Ishikawa (cell line): ENCODE measurements around the gene GALNTL6.

ENCODE experiments used
- CEBPB ChIP-seq: IDR thresholded peaks from 2 replicates; pipeline ENCODE4 v1.6.1; 2012
- CREB1 ChIP-seq: IDR thresholded peaks from 2 replicates; pipeline ENCODE4 v1.6.1; 2012; ENCODE audit warnings: low read depth
- EGR1 ChIP-seq: IDR thresholded peaks from 2 replicates; pipeline ENCODE4 v1.6.1; 2012
- EP300 ChIP-seq: IDR thresholded peaks from 2 replicates; pipeline ENCODE4 v1.6.1; 2012; ENCODE audit warnings: borderline replicate concordance
- FOXM1 ChIP-seq: IDR thresholded peaks from 2 replicates; pipeline ENCODE4 v1.6.1; 2012; ENCODE audit warnings: low read depth, borderline replicate concordance
- NFIC ChIP-seq: IDR thresholded peaks from 2 replicates; pipeline ENCODE4 v1.6.1; 2012
- RAD21 ChIP-seq: IDR thresholded peaks from 2 replicates; pipeline ENCODE4 v1.6.1; 2012; ENCODE audit warnings: low read depth
- REST ChIP-seq: IDR thresholded peaks from 2 replicates; pipeline ENCODE4 v1.6.1; 2012; ENCODE audit warnings: low read depth, mild to moderate bottlenecking
- TAF1 ChIP-seq: IDR thresholded peaks from 2 replicates; pipeline ENCODE4 v1.6.1; 2012; ENCODE audit warnings: low read depth, mild to moderate bottlenecking
- TCF12 ChIP-seq: IDR thresholded peaks from 2 replicates; pipeline ENCODE4 v1.6.1; 2012; ENCODE audit warnings: low read depth
- TEAD4 ChIP-seq: IDR thresholded peaks from 2 replicates; pipeline ENCODE4 v1.6.1; 2012
- YY1 ChIP-seq: IDR thresholded peaks from 2 replicates; pipeline ENCODE4 v1.6.1; 2012; ENCODE audit warnings: low read depth
- ZBTB7A ChIP-seq: IDR thresholded peaks from 2 replicates; pipeline ENCODE4 v1.6.1; 2012; ENCODE audit warnings: low read depth
- TF ChIP-seq, protein P1 (sequence below): IDR thresholded peaks from 2 replicates; pipeline ENCODE4 v1.6.1; 2012
- TF ChIP-seq, protein P2 (sequence below): IDR thresholded peaks from 2 replicates; pipeline ENCODE4 v1.6.1; 2012

Gene GALNTL6

DNA sequence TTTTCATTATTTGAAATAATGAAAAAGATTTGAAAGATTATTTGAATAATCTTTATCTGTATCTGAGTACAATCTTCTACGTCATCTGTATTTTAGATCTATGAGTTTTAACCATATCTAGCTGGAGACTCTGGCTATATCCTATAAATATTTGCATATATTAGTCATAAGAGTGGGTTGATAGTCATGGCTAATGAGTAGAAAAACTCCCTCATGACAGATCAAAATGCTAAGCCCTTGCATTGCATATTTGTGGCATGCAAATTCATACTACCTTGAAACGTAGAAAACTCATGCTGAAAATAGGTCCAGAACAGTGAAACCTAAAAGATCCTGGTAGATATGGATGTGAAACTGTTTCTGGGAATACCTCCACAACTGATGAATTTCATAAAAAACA lies 291.3 kb downstream of the GALNTL6 start:
- no peak for TF ChIP-seq NFIC
- no peak for TF ChIP-seq TEAD4
- TF ChIP-seq REST: no peak
- TF ChIP-seq CEBPB: no peak
- TF ChIP-seq TCF12: no peak
- TF ChIP-seq, protein P1, sequence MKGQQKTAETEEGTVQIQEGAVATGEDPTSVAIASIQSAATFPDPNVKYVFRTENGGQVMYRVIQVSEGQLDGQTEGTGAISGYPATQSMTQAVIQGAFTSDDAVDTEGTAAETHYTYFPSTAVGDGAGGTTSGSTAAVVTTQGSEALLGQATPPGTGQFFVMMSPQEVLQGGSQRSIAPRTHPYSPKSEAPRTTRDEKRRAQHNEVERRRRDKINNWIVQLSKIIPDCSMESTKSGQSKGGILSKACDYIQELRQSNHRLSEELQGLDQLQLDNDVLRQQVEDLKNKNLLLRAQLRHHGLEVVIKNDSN: no peak
- no peak for TF ChIP-seq CREB1
- TF ChIP-seq, protein P2, sequence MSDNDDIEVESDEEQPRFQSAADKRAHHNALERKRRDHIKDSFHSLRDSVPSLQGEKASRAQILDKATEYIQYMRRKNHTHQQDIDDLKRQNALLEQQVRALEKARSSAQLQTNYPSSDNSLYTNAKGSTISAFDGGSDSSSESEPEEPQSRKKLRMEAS: no peak
- no peak for TF ChIP-seq FOXM1
- TF ChIP-seq ZBTB7A: no peak
- no peak for TF ChIP-seq YY1
- TF ChIP-seq RAD21: no peak
- TF ChIP-seq EGR1: no peak
- no peak for TF ChIP-seq EP300
- no peak for TF ChIP-seq TAF1

GRCh38 chr4:172105918-172106317 lies 292.7 kb downstream of the GALNTL6 start:
- TF ChIP-seq NFIC (no peak), ZBTB7A (no peak), TCF12 (no peak), TAF1 (no peak), FOXM1 (no peak), EP300 (no peak), CREB1 (no peak), CEBPB (no peak), TEAD4 (no peak), REST (no peak), EGR1 (no peak), YY1 (no peak), RAD21 (no peak)
- TF ChIP-seq, protein P1: no peak
- TF ChIP-seq, protein P2: no peak

- no peak for TF ChIP-seq RAD21
- TF ChIP-seq ZBTB7A: no peak
- TF ChIP-seq YY1: no peak
- TF ChIP-seq, protein P2: no peak
- no peak for TF ChIP-seq CEBPB
- no peak for TF ChIP-seq FOXM1
- no peak for TF ChIP-seq EGR1
- TF ChIP-seq CREB1: no peak
- TF ChIP-seq, protein P1: no peak
- no peak for TF ChIP-seq TCF12
- no peak for TF ChIP-seq NFIC
- TF ChIP-seq TEAD4: no peak
- no peak for TF ChIP-seq EP300
- TF ChIP-seq TAF1: no peak
- TF ChIP-seq REST: no peak
These were observed 296.3 kb downstream of the GALNTL6 start for GRCh38 chr4:172109466-172109865.
